ENCODE results near the gene ITIH3. TPM values are rescaled to one million over a fixed set of nuclear protein-coding genes. Genes with fewer than 3 reads are reported as not detected.

The ITIH3 gene
- total RNA-seq, 1 donor from 2014 or later: not detected

DNA sequence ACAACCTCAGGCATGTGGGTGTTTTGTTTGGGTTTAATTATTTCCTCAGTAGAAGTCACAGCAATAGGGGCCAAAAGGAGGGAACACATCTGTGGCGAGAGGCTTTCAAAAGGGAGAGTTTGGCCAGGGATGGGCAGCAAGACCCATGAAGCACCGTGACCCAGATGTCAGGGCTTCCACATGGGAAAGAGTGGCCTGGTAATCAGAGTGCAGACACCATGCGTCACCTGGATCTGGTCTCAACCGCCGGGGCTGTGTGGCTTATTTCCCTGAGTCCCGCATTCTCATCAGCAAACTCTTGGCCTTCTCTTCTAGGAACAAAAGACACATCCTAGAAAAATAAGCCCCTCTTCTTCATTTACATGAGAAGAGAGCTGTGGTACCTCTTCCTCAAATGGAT, 52.6 kb downstream of the ITIH3 start:
- H3K9me3 ChIP-seq (ENCODE audit: low read depth): no peaks in the 10 kb centered on the region
- H3K4me1 ChIP-seq: peaks cover 6% of the 10 kb centered on the region
- peaks cover 6% of the 10 kb centered on the region for H3K27me3 Mint-ChIP-seq (ENCODE audit: insufficient read depth, low read depth)
- H3K79me2 ChIP-seq (ENCODE audit: low read depth): no peaks in the 10 kb centered on the region
- H3K27me3 ChIP-seq: no peaks in the 10 kb centered on the region
- no peak overlapping the region for H2AFZ ChIP-seq (replicated peaks)
- peaks cover 3% of the 10 kb centered on the region for H4K20me1 ChIP-seq (ENCODE audit: low read depth)
- no peaks in the 10 kb centered on the region for H3F3A ChIP-seq (ENCODE audit: low read depth)
- no peaks in the 10 kb centered on the region for H3K36me3 ChIP-seq
- DNase-seq (ENCODE audit: low spot score): no peak
- no peaks in the 10 kb centered on the region for H3K9me3 Mint-ChIP-seq
- H3K27ac Mint-ChIP-seq: no peak overlapping the region
- TF ChIP-seq, protein P1, sequence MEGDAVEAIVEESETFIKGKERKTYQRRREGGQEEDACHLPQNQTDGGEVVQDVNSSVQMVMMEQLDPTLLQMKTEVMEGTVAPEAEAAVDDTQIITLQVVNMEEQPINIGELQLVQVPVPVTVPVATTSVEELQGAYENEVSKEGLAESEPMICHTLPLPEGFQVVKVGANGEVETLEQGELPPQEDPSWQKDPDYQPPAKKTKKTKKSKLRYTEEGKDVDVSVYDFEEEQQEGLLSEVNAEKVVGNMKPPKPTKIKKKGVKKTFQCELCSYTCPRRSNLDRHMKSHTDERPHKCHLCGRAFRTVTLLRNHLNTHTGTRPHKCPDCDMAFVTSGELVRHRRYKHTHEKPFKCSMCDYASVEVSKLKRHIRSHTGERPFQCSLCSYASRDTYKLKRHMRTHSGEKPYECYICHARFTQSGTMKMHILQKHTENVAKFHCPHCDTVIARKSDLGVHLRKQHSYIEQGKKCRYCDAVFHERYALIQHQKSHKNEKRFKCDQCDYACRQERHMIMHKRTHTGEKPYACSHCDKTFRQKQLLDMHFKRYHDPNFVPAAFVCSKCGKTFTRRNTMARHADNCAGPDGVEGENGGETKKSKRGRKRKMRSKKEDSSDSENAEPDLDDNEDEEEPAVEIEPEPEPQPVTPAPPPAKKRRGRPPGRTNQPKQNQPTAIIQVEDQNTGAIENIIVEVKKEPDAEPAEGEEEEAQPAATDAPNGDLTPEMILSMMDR (IDR thresholded peaks at IDR 0.05): no peak
- TF ChIP-seq EZH2 (IDR thresholded peaks at IDR 0.05): no peak
- TF ChIP-seq EZH2phosphoT487 (IDR thresholded peaks at IDR 0.05): no peak
- H3K36me3 Mint-ChIP-seq: peaks cover 3% of the 10 kb centered on the region
- H3K4me3 ChIP-seq: no peak overlapping the region
- H3K4me3 Mint-ChIP-seq: no peak overlapping the region
- H3K4me1 Mint-ChIP-seq: peaks cover 26% of the 10 kb centered on the region
- no peak overlapping the region for H3K4me2 ChIP-seq
- no peak overlapping the region for H3K27ac ChIP-seq
- no peak overlapping the region for H3K9ac ChIP-seq

DNA sequence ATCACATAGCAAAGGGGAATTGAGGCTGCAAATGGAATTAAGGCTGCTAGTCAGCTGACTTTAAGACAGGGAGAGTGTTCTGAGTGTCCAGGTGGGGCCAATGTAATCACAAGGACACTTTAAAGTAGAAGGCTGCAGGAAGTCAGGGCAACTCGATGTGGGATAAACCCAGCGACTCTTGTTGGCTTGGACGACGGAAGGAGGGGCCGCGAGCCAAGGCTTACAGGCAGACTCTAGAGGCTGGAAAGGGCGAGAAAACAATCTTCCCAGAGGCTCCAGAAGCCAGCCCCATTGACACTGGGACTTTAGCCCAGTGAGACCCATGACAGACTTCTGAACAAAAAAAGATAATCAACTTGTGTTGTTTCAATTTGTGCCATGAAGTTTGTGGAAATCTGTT, 53.1 kb downstream of the ITIH3 start:
- no peak overlapping the region for H3K9ac ChIP-seq
- no peaks in the 10 kb centered on the region for H3K36me3 ChIP-seq
- no peaks in the 10 kb centered on the region for H3F3A ChIP-seq (ENCODE audit: low read depth)
- no peak overlapping the region for H3K4me3 ChIP-seq
- peaks cover 3% of the 10 kb centered on the region for H4K20me1 ChIP-seq (ENCODE audit: low read depth)
- H3K9me3 ChIP-seq (ENCODE audit: low read depth): no peaks in the 10 kb centered on the region
- H3K36me3 Mint-ChIP-seq: peaks cover 3% of the 10 kb centered on the region
- H3K9me3 Mint-ChIP-seq: no peaks in the 10 kb centered on the region
- no peak overlapping the region for H3K27ac ChIP-seq
- DNase-seq (ENCODE audit: low spot score): no peak
- H3K4me2 ChIP-seq: no peak overlapping the region
- H3K79me2 ChIP-seq (ENCODE audit: low read depth): no peaks in the 10 kb centered on the region
- no peak overlapping the region for H3K4me3 Mint-ChIP-seq
- no peaks in the 10 kb centered on the region for H3K27me3 ChIP-seq
- H3K27me3 Mint-ChIP-seq (ENCODE audit: insufficient read depth, low read depth): peaks cover 6% of the 10 kb centered on the region
- no peak overlapping the region for H3K27ac Mint-ChIP-seq
- no peak overlapping the region for H2AFZ ChIP-seq (replicated peaks)
- TF ChIP-seq, protein P1 (IDR thresholded peaks at IDR 0.05): no peak
- TF ChIP-seq EZH2phosphoT487 (IDR thresholded peaks at IDR 0.05) (no peak), EZH2 (IDR thresholded peaks at IDR 0.05) (no peak)
- peaks cover 26% of the 10 kb centered on the region for H3K4me1 Mint-ChIP-seq
- peaks cover 6% of the 10 kb centered on the region for H3K4me1 ChIP-seq

DNA sequence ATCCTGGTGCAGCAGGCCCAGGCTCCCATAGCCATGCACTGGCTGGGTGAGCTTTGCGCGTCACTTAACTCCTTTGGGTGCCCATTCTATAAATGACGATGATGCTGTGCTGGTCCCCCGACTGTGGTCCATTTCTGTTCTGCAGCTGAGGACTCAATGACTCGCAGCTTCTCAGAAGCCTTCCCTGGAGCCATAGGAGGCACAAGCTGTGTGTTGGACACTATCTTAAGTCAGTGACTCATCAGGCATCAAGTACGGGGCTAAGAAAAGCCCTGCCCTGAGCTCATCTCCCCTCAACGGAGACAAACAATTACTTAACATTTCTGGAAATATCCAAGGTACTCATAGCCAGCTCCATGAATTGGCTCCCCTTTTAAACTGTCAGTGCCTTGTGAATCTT, 54.0 kb downstream of the ITIH3 start:
- H3K9me3 Mint-ChIP-seq: no peaks in the 10 kb centered on the region
- TF ChIP-seq EZH2phosphoT487 (IDR thresholded peaks at IDR 0.05) (no peak), EZH2 (IDR thresholded peaks at IDR 0.05) (no peak)
- TF ChIP-seq, protein P1 (IDR thresholded peaks at IDR 0.05): no peak
- no peak for DNase-seq (ENCODE audit: low spot score)
- peaks cover 3% of the 10 kb centered on the region for H3K36me3 Mint-ChIP-seq
- H3K27me3 Mint-ChIP-seq (ENCODE audit: insufficient read depth, low read depth): peaks cover 3% of the 10 kb centered on the region
- peaks cover 6% of the 10 kb centered on the region for H4K20me1 ChIP-seq (ENCODE audit: low read depth)
- no peaks in the 10 kb centered on the region for H3K79me2 ChIP-seq (ENCODE audit: low read depth)
- no peak overlapping the region for H3K27ac ChIP-seq
- no peak overlapping the region for H3K4me2 ChIP-seq
- H3F3A ChIP-seq (ENCODE audit: low read depth): no peaks in the 10 kb centered on the region
- H3K4me1 ChIP-seq: peaks cover under 1% of the 10 kb centered on the region
- H2AFZ ChIP-seq (replicated peaks): no peak overlapping the region
- H3K9me3 ChIP-seq (ENCODE audit: low read depth): no peaks in the 10 kb centered on the region
- peaks cover 25% of the 10 kb centered on the region for H3K4me1 Mint-ChIP-seq
- H3K9ac ChIP-seq: no peak overlapping the region
- H3K27ac Mint-ChIP-seq: no peak overlapping the region
- H3K27me3 ChIP-seq: no peaks in the 10 kb centered on the region
- no peak overlapping the region for H3K4me3 Mint-ChIP-seq
- no peaks in the 10 kb centered on the region for H3K36me3 ChIP-seq
- no peak overlapping the region for H3K4me3 ChIP-seq

Data from neural progenitor cell (in vitro differentiated cells).